Regular cardiac myocyte (primary cell): Measurements from ENCODE around the gene GBA3. TPM values are rescaled to one million over a fixed set of nuclear protein-coding genes. Genes with fewer than 3 reads are reported as not detected.

Experiments used
- total RNA-seq: library from RNA; depleted of rRNA; stranded (reverse); fragments of >200 nt; gene quantifications from 2 replicates; pipeline ENCODE4 v1.2.3, GENCODE V29; 2014

Gene GBA3
- total RNA-seq: not detected in 2 replicates

GRCh38 chr4:22692736-22693135 lies at the start of gene GBA3:
TSS of gene GBA3 (plus strand) at chr4:22692937.

Other genes starting within 250 kb of the GBA3 start
- 19.7 and 20.5 TPM in 2 replicates for gene ADGRA3, start 176.9 kb upstream of the GBA3 start, total RNA-seq